Activated CD4-positive, alpha-beta T cell treated with anti-CD3 and anti-CD28 coated beads for 4 hours (primary cell): ENCODE measurements around the gene SH2D6.
"Not testable (repeated sequence)": the region's sequence is repeated elsewhere in the genome, so short reads cannot be mapped to it uniquely, and the experiment has no call there.

Source experiments
- DNase-seq, 2 donors: peaks; one replicate each; pipeline ENCODE4 v3.0.0-alpha.2; 2020

Gene SH2D6

GRCh38 chr2:85472261-85472660 lies 53.7 kb downstream of the SH2D6 start:
- DNase-seq: no peak

GRCh38 chr2:85475799-85476490 lies 57.4 kb downstream of the SH2D6 start:
- no peak for DNase-seq

GRCh38 chr2:85476624-85477023 lies 58.1 kb downstream of the SH2D6 start:
- no peak for DNase-seq

DNA sequence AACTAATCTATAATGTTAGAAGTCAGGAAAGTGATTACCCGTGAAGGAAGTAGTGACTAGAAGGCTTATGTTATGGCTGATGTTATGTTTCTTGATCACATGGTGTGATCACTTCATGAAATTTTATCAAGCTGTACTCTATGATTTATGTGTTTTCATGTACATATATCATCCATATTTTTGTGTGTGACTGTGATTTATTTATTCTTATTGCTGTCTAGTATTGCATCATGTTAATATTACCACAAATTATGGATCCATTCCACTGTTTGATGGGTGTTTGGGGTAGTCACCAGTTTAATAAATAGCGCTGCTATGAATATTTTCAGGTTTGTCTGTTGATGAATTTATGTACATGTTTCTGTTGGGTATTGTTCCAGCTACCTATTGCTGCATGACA lies 59.4 kb downstream of the SH2D6 start:
- no peak for DNase-seq

DNA sequence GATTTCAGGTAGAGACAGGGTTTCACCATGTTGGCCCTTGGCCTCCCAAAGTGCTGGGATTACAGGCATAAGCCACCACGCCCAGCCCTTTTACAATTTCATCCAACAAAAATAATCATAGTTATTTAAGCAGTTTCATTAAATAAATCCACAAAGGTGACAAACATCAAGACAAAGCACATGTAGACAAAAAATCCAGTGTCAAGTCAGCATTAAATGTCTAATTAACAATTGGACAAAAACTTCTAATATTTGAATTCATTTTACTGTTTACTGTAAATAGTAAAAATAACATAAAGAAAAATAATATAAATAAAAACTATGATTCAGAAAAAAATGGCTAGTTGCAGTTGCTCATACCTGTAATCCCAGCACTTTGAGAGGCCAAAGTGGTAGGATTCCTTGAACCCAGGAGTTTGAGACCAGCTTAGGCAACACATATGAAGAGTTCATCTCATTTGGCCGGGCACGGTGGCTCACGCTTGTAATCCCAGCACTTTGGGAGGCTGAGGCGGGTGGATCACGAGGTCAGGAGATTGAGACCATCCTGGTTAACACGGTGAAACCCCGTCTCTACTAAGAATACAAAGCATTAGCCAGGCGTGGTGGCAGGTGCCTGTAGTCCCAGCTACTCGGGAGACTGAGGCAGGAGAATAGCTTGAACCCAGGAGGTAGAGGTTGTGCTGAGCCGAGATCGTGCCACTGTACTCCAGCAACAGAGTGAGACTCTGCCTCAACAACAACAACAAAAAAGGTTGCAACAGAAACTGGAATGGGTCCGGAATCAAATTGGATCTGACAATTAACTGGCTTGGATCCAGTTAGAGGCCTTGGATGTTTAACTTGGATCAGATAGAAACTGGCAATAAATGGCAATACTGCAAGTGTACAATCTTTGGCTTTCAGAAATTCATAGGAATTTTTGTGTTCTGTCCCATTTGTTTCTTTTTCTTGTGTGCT lies 63.6 kb downstream of the SH2D6 start:
- no peak for DNase-seq

DNA sequence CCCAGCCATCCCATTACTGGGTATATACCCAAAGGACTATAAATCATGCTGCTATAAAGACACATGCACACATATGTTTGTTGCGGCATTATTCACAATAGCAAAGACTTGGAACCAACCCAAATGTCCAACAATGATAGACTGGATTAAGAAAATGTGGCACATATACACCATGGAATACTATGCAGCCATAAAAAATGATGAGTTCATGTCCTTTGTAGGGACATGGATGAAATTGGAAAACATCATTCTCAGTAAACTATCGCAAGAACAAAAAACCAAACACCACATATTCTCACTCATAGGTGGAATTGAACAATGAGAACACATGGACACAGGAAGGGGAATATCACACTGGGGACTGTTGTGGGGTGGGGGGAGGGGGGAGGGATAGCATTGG lies 66.1 kb downstream of the SH2D6 start:
- not testable (repeated sequence) for DNase-seq

DNA sequence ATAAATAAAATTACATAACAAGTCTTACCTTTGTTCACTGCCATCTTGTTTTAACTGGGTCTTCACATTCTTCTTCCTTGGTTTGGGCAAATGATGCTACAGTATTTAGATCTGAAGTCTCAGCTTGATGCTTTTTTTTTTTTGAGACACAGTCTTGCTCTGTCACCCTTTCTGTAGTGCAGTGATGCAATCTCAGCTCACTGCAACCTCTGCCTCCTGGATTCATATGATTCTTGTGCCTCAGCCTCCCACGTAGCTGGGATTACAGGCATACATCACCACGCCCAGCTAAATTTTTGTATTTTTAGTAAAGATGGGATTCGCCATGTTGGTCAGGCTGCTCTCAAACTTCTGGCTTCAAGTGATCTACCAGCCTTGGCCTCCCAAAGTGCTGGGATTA lies 67.3 kb downstream of the SH2D6 start:
- DNase-seq: no peak
